ENCODE results near the gene PPP1R12B.
"Not testable (repeated sequence)": the region's sequence is repeated elsewhere in the genome, so short reads cannot be mapped to it uniquely, and the experiment has no call there.

Gene PPP1R12B

DNA sequence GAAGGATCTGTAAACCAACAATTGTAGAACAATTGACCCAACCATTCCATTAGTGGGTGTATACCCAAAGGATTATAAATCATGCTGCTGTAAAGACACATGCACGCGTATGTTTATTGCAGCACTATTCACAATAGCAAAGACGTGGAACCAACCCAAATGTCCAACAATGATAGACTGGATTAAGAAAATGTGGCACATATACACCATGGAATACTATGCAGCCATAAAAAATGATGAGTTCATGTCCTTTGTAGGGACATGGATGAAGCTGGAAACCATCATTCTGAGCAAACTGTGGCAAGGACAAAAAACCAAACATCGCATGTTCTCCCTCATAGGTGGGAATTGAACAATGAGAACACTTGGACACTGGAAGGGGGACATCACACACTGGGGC, 33.4 kb downstream of the PPP1R12B start:
- not testable (repeated sequence) for H3K9me3 ChIP-seq (ENCODE audit: low read length); H3K27me3 ChIP-seq (ENCODE audit: insufficient read depth, low read length); H3K4me1 ChIP-seq (ENCODE audit: insufficient read depth, low read length); H2AFZ ChIP-seq (ENCODE audit: low read depth, low read length); H3K36me3 ChIP-seq (ENCODE audit: insufficient read depth, low read length); H3K4me3 ChIP-seq (ENCODE audit: low read length)

DNA sequence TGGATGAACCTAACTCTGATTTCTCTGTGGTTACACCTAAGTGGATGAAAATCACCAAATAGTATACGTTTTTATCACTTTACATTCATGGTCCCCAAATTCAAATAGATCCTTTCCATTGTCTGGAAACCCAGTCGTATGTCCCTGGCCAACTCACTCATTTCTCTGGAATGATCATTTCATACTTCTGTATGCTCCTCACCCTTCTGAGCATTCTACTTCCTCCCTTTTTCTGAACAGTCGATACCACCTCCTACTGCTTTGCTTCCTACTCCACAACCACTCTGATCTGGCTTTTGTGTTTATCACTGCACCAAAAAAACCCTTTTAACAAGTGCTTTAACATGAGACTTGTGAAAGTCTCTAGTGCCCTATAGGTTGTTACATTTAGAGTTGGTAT, 47.3 kb downstream of the PPP1R12B start:
- not testable (repeated sequence) for H3K4me1 ChIP-seq (ENCODE audit: insufficient read depth, low read length); H3K27me3 ChIP-seq (ENCODE audit: insufficient read depth, low read length); H3K36me3 ChIP-seq (ENCODE audit: insufficient read depth, low read length); H2AFZ ChIP-seq (ENCODE audit: low read depth, low read length); H3K9me3 ChIP-seq (ENCODE audit: low read length); H3K4me3 ChIP-seq (ENCODE audit: low read length)

DNA sequence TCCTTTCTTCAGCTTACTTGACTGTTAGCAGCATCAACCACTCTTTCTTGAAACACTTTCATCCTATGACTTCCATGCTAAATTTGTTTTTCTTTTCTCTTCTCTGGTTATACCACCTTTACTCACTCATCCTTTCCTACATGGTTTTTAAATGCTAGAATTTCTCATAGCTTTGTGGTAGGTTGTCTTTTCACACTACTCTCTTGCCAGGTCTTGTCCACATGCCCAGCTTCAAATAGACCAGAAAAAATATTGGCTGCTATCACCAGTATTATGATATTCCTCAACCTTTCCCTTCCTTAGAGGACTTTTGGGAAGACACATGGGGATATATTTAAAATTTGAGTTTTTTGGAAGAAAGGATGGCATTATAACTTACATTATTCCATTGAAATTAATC, 48.8 kb downstream of the PPP1R12B start:
- H3K36me3 ChIP-seq (ENCODE audit: insufficient read depth, low read length), result no peaks in the 10 kb centered on the region
- H2AFZ ChIP-seq (ENCODE audit: low read depth, low read length), result no peak overlapping the region
- no peak overlapping the region for H3K4me3 ChIP-seq (ENCODE audit: low read length)
- no peaks in the 10 kb centered on the region for H3K9me3 ChIP-seq (ENCODE audit: low read length)
- H3K4me1 ChIP-seq (ENCODE audit: insufficient read depth, low read length), result no peaks in the 10 kb centered on the region
- no peaks in the 10 kb centered on the region for H3K27me3 ChIP-seq (ENCODE audit: insufficient read depth, low read length)

DNA sequence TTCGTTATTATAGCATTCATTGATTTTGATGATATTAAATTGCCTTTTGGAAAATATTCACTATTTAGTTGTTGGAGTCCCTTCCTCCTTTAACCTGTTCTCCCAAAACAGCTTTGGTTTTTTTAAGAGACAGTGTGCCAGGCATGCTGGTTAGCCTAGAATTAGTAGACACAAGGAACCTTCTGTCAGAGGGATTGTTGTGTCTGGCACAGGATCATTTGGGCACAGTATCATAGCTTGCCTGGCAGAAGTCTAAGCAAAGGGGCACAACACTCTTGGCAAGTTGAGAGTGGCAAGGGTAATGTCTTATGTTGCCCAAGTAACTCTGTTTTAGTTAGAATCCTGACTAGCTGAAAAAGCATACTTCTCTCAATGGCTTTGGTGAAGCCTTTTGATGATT, 49.9 kb downstream of the PPP1R12B start:
- H3K9me3 ChIP-seq (ENCODE audit: low read length); H3K36me3 ChIP-seq (ENCODE audit: insufficient read depth, low read length); H3K27me3 ChIP-seq (ENCODE audit: insufficient read depth, low read length); H2AFZ ChIP-seq (ENCODE audit: low read depth, low read length); H3K4me3 ChIP-seq (ENCODE audit: low read length); H3K4me1 ChIP-seq (ENCODE audit: insufficient read depth, low read length): not testable (repeated sequence)

DNA sequence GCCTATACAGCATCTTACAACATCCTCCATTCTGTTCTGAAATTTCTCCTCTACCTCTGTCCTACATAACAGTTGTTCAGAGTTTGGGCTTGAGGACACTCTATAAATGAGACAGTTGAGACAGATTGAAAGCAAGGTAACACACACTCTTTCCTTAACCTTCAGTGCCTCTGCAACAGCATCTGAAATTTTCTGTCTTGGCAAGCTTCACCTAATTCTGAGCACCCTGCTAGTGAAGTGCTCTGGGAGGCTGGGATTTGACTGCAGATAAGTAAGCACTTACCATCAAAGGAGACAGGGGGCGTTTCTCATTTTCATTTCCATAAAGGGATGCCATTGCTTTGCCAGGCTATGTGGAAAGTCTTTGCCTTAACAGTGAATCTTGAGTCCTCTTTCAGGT, 53.3 kb downstream of the PPP1R12B start:
- H2AFZ ChIP-seq (ENCODE audit: low read depth, low read length); H3K4me3 ChIP-seq (ENCODE audit: low read length); H3K27me3 ChIP-seq (ENCODE audit: insufficient read depth, low read length); H3K9me3 ChIP-seq (ENCODE audit: low read length); H3K4me1 ChIP-seq (ENCODE audit: insufficient read depth, low read length); H3K36me3 ChIP-seq (ENCODE audit: insufficient read depth, low read length): not testable (repeated sequence)

DNA sequence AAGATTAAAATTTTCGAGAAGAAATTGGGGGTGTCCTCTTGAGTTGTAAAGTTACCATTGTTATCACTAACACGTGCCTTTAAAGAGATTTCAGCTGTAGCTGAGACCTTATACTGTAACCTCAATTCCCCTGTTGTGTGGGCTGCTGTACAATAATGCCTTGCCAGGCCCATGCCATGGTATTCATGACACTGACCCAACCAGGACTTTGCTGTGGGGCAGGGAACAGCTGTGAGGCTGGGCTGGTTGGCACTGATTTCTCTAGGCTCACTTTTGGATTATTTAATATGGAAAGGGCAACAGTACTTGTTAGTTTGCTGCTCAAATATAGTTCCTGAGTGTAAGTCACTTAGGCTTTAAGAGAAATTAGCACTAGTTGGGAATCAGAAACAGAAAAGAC, 54.9 kb downstream of the PPP1R12B start:
- not testable (repeated sequence) for H3K4me3 ChIP-seq (ENCODE audit: low read length); H3K4me1 ChIP-seq (ENCODE audit: insufficient read depth, low read length); H3K27me3 ChIP-seq (ENCODE audit: insufficient read depth, low read length); H3K36me3 ChIP-seq (ENCODE audit: insufficient read depth, low read length); H3K9me3 ChIP-seq (ENCODE audit: low read length); H2AFZ ChIP-seq (ENCODE audit: low read depth, low read length)

DNA sequence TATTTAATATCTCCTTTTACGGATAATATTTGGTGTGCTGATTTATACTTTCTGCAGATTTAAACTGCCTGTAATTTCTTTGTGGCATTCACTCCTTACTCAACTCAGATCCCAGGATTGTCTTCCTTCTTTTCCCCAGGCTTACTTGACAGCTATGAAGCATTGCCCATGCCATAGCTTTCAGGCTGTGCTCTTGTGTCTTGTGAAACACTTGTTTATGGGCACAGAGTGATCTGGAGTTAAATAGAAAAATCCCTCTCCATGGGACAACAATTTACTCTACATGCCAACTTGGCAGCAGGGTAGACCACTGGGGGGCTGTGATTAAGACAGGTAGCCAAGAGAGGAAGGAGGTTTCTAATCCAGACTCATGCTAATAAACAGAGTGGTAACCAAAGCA, 57.4 kb downstream of the PPP1R12B start:
- no peak overlapping the region for H3K4me3 ChIP-seq (ENCODE audit: low read length)
- H3K36me3 ChIP-seq (ENCODE audit: insufficient read depth, low read length), result no peaks in the 10 kb centered on the region
- H3K4me1 ChIP-seq (ENCODE audit: insufficient read depth, low read length), result no peaks in the 10 kb centered on the region
- no peaks in the 10 kb centered on the region for H3K9me3 ChIP-seq (ENCODE audit: low read length)
- H2AFZ ChIP-seq (ENCODE audit: low read depth, low read length), result no peak overlapping the region
- no peaks in the 10 kb centered on the region for H3K27me3 ChIP-seq (ENCODE audit: insufficient read depth, low read length)

DNA sequence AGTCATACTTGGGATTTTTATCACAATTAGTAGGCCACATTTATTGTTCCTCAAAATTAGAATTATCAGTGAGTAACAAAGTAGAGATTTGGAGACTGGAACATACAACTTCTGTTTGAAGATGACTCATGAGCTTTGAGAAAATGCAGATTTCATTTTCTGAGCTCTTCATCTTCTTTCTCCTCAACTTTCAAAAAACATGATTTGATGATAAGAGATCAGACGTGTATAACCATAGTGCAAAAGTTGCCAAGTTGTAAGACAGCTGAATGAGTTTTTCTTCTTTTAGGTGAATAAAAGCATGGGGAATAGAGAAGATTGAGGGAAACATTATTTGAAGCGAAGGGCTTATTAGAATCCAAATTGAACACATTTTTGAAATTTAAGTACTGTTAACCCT, 58.4 kb downstream of the PPP1R12B start:
- H3K9me3 ChIP-seq (ENCODE audit: low read length); H3K36me3 ChIP-seq (ENCODE audit: insufficient read depth, low read length); H3K4me1 ChIP-seq (ENCODE audit: insufficient read depth, low read length); H3K4me3 ChIP-seq (ENCODE audit: low read length); H3K27me3 ChIP-seq (ENCODE audit: insufficient read depth, low read length); H2AFZ ChIP-seq (ENCODE audit: low read depth, low read length): not testable (repeated sequence)

DNA sequence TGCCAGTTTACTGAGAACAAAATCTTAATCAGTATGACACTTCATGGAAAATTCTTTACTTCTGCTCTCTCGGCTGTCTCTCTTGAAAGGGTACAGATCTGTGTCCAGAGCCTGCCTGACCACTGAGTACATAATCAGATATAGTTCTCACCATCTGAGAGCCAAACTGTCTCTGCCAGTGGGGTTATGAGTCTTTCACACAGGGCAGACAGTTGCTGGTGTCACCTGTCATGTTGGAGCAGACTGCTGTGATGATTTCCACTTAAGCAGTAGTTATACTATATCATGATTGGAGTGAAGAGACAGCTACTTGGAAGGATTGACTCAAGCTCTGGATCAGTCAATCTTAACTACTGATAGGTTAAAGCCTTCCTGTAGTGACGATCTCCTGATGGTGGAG, 58.9 kb downstream of the PPP1R12B start:
- not testable (repeated sequence) for H3K9me3 ChIP-seq (ENCODE audit: low read length); H2AFZ ChIP-seq (ENCODE audit: low read depth, low read length); H3K4me3 ChIP-seq (ENCODE audit: low read length); H3K36me3 ChIP-seq (ENCODE audit: insufficient read depth, low read length); H3K27me3 ChIP-seq (ENCODE audit: insufficient read depth, low read length); H3K4me1 ChIP-seq (ENCODE audit: insufficient read depth, low read length)

DNA sequence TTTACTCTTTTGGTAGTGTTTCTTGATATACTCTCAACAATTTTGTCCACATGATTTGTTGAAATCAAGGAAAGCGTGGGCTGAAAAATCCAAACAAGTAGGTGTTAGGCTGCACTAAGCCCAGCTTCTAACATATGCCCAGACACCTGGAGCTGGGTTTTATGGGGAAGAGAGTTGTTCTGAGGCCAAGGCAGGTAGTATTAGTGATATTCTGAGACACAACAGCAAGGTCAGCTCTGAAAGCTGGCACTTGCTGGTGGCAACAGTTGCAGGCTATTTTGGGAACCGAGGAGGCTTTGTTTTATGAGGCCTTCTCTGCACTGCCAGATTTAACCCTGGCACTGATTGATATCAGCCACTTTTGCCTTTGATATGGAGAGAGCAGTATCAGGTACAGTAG, 61.8 kb downstream of the PPP1R12B start:
- not testable (repeated sequence) for H3K4me3 ChIP-seq (ENCODE audit: low read length); H3K9me3 ChIP-seq (ENCODE audit: low read length); H3K27me3 ChIP-seq (ENCODE audit: insufficient read depth, low read length); H2AFZ ChIP-seq (ENCODE audit: low read depth, low read length); H3K36me3 ChIP-seq (ENCODE audit: insufficient read depth, low read length); H3K4me1 ChIP-seq (ENCODE audit: insufficient read depth, low read length)

DNA sequence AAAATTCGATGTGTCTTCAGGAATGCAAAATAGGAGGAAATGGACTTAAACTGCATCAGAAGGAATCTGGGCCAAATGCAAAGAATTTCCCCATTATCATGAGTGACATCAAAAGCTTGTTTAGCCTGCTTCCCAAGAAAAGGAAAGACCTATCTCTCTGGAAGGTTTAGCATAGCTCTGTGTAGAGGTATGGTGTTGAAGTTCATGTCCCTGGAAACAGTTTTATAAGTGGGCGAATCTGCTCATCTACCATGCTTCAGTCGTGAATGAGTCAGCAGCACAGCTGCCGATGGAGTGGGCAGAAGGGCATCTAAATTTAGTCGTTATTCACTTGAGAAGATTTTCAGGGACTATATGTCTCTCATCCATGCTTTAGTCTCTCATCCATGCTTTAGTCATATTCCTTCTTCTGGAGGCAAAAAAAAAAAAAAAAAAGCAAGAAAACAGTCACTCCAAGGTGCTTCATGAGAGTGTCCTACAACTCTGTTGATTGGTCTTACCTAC, 62.4 kb downstream of the PPP1R12B start:
- not testable (repeated sequence) for H3K36me3 ChIP-seq (ENCODE audit: insufficient read depth, low read length); H2AFZ ChIP-seq (ENCODE audit: low read depth, low read length); H3K4me3 ChIP-seq (ENCODE audit: low read length); H3K27me3 ChIP-seq (ENCODE audit: insufficient read depth, low read length); H3K9me3 ChIP-seq (ENCODE audit: low read length); H3K4me1 ChIP-seq (ENCODE audit: insufficient read depth, low read length)

DNA sequence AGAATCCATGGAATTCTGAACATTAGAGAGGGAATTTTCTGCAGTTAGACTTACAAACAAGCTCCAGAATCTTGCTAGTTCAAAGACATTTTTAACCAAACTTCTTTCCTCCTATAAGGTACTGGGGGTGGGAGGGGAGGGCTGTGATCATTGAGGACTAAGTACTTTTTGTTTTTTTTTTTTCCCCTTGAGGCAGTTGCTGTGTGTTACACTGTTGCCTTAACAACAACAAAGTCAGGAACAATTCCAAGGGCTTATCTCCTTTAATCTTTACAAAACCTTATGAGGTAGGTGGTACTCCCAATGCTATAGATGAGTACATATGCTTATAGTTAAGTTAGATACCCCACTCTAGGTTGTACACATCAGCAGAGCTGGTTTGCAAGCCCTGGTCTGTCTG, 62.9 kb downstream of the PPP1R12B start:
- Histone ChIP-seq H3K4me3 (ENCODE audit: low read length) (no peak overlapping the region), H3K9me3 (ENCODE audit: low read length) (no peaks in the 10 kb centered on the region), H3K36me3 (ENCODE audit: insufficient read depth, low read length) (no peaks in the 10 kb centered on the region), H2AFZ (ENCODE audit: low read depth, low read length) (no peak overlapping the region), H3K27me3 (ENCODE audit: insufficient read depth, low read length) (no peaks in the 10 kb centered on the region), H3K4me1 (ENCODE audit: insufficient read depth, low read length) (no peaks in the 10 kb centered on the region)

DNA sequence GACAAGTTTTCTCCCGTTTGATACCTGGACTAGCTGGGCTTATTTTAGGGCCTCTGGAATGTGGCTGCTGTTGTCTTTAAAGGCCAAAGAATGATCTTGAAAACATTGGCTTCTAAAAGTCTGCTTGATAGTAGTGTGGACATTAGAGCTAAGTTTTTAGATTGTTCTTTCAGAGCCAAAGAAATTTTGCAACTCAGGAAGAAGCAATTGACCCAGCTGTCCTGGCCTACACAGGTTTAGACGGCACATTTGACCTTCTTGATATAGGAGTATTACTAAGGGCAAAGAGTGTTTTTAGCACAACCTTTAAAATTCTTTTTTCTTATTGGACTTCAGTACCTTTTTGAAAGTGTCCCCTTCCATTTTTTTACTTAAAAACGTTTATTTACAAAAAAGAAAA, 63.9 kb downstream of the PPP1R12B start:
- H3K4me3 ChIP-seq (ENCODE audit: low read length); H2AFZ ChIP-seq (ENCODE audit: low read depth, low read length); H3K4me1 ChIP-seq (ENCODE audit: insufficient read depth, low read length); H3K36me3 ChIP-seq (ENCODE audit: insufficient read depth, low read length); H3K27me3 ChIP-seq (ENCODE audit: insufficient read depth, low read length); H3K9me3 ChIP-seq (ENCODE audit: low read length): not testable (repeated sequence)

DNA sequence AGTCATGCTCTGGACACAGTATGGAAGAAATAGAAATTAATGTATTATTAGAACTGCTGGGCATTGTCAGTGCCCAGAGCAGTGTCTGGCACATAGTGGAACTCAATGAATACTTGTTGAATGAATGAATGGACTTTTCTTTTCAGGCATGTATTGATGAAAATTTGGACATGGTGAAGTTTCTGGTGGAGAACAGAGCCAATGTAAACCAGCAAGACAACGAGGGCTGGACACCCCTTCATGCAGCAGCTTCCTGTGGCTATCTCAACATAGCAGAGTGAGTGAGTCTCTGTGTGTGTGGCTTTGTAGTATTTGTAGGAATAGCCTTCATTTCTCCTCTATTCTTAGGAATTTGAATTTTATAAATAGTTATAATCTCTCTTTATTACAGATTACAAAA, 68.1 kb downstream of the PPP1R12B start:
- no peaks in the 10 kb centered on the region for H3K36me3 ChIP-seq (ENCODE audit: insufficient read depth, low read length)
- H3K27me3 ChIP-seq (ENCODE audit: insufficient read depth, low read length), result no peaks in the 10 kb centered on the region
- no peaks in the 10 kb centered on the region for H3K9me3 ChIP-seq (ENCODE audit: low read length)
- peaks cover 9% of the 10 kb centered on the region for H3K4me1 ChIP-seq (ENCODE audit: insufficient read depth, low read length)
- H2AFZ ChIP-seq (ENCODE audit: low read depth, low read length), result no peak overlapping the region
- H3K4me3 ChIP-seq (ENCODE audit: low read length), result no peak overlapping the region

DNA sequence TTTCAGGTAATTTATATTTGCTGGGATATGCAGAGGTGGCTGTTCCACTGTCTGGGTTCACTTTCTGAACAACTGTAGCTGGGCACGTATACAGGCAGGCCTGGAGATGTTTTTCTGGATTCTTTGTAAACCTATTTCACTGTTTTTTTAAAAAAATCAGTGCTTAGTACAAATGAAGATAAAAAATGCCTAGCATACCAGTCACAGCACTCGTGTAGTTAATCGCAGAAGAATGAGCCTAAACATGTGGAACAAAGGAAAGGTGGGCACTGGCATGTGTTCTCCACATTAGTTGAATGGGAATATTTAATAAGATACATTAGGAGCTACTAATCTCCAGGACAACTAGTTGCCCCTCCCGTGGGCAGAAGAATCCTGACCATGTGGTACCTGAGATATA, 68.6 kb downstream of the PPP1R12B start:
- H3K9me3 ChIP-seq (ENCODE audit: low read length); H3K4me1 ChIP-seq (ENCODE audit: insufficient read depth, low read length); H2AFZ ChIP-seq (ENCODE audit: low read depth, low read length); H3K4me3 ChIP-seq (ENCODE audit: low read length); H3K36me3 ChIP-seq (ENCODE audit: insufficient read depth, low read length); H3K27me3 ChIP-seq (ENCODE audit: insufficient read depth, low read length): not testable (repeated sequence)

Measured in neuron (in vitro differentiated cells).